ENCODE results near the gene ANKRD13B.
"Not testable (repeated sequence)": the region's sequence is repeated elsewhere in the genome, so short reads cannot be mapped to it uniquely, and the experiment has no call there.

Gene ANKRD13B

GRCh38 chr17:29592850-29593551, at the start of gene ANKRD13B:
ANKRD13B (plus strand) TSS chr17:29593132; CDS start chr17:29593622, 490 bp downstream.
- DNase-seq, result peak; percentile 74

GRCh38 chr17:29544066-29544465, 48.9 kb upstream of the ANKRD13B start:
- no peak for DNase-seq

GRCh38 chr17:29546085-29546484, 46.8 kb upstream of the ANKRD13B start:
- DNase-seq, result no peak

GRCh38 chr17:29546830-29547229, 46.1 kb upstream of the ANKRD13B start:
- no peak for DNase-seq

GRCh38 chr17:29549177-29549923, 43.6 kb upstream of the ANKRD13B start:
- DNase-seq, result no peak

GRCh38 chr17:29555840-29556239, 37.1 kb upstream of the ANKRD13B start:
- DNase-seq, result no peak

- DNase-seq, result no peak
These were observed 35.7 kb upstream of the ANKRD13B start for GRCh38 chr17:29557085-29557738.

- DNase-seq, result no peak
These were observed 35.2 kb upstream of the ANKRD13B start for GRCh38 chr17:29557739-29558116.

- not testable (repeated sequence) for DNase-seq
These were observed 34.8 kb upstream of the ANKRD13B start for GRCh38 chr17:29558139-29558538.

GRCh38 chr17:29559640-29560039, 33.3 kb upstream of the ANKRD13B start:
- no peak for DNase-seq

- DNase-seq, result no peak
These were observed 32.6 kb upstream of the ANKRD13B start for GRCh38 chr17:29560316-29560715.

GRCh38 chr17:29561554-29562517, 31.1 kb upstream of the ANKRD13B start:
- no peak for DNase-seq

GRCh38 chr17:29562615-29563014, 30.3 kb upstream of the ANKRD13B start:
- no peak for DNase-seq

GRCh38 chr17:29563816-29564215, 29.1 kb upstream of the ANKRD13B start:
- no peak for DNase-seq

GRCh38 chr17:29565643-29566472, 27.1 kb upstream of the ANKRD13B start:
- peak; percentile 84 for DNase-seq

- DNase-seq, result peak; percentile 70
These were observed 26.2 kb upstream of the ANKRD13B start, which contains the start of gene ABHD15 for GRCh38 chr17:29566473-29567303. ABHD15 (minus strand) TSS chr17:29567037; CDS start chr17:29566966, 71 bp downstream.

GRCh38 chr17:29567304-29567553, 25.7 kb upstream of the ANKRD13B start:
- no peak for DNase-seq

GRCh38 chr17:29567554-29568330, 25.2 kb upstream of the ANKRD13B start:
- DNase-seq, result peak; percentile 61

- DNase-seq, result peak; percentile 72
These were observed 24.3 kb upstream of the ANKRD13B start, which contains the start of gene TP53I13 for GRCh38 chr17:29568331-29569244. TP53I13 (plus strand) TSS chr17:29568701; CDS start chr17:29568759, 58 bp downstream.

Measured in NCI-H510A treated with DMSO at 0.1 percent for 48 hours (cell line).